DMS79 (cell line): ENCODE results near the gene LMBRD2.

ENCODE experiments used
- DNase-seq: peaks from one replicate; lab custom pipeline; 2025; lab: John Stamatoyannopoulos, UW

The LMBRD2 gene

GRCh38 chr5:36105819-36106218, 45.9 kb downstream of the LMBRD2 start:
- no peak for DNase-seq

GRCh38 chr5:36099748-36100147, 51.9 kb downstream of the LMBRD2 start:
- no peak for DNase-seq

GRCh38 chr5:36096486-36096885, 55.2 kb downstream of the LMBRD2 start:
- no peak for DNase-seq

- no peak for DNase-seq
These were observed 61.7 kb downstream of the LMBRD2 start for GRCh38 chr5:36089989-36090388.

- no peak for DNase-seq
These were observed 72.4 kb downstream of the LMBRD2 start for GRCh38 chr5:36079200-36079781.

- no peak for DNase-seq
These were observed 73.3 kb downstream of the LMBRD2 start for GRCh38 chr5:36078430-36078829.

GRCh38 chr5:36073595-36074216, 78.0 kb downstream of the LMBRD2 start:
- DNase-seq: no peak

- no peak for DNase-seq
These were observed 80.8 kb downstream of the LMBRD2 start for GRCh38 chr5:36070687-36071571.

- no peak for DNase-seq
These were observed 82.9 kb downstream of the LMBRD2 start for GRCh38 chr5:36068751-36069281.

GRCh38 chr5:36066540-36067210, 85.0 kb downstream of the LMBRD2 start, which contains the start of gene UGT3A2:
UGT3A2 (minus strand) TSS chr5:36066882; CDS start chr5:36066789, 93 bp downstream.
- DNase-seq: no peak

- no peak for DNase-seq
These were observed 85.6 kb downstream of the LMBRD2 start for GRCh38 chr5:36066001-36066539.

GRCh38 chr5:36060420-36060887, 91.2 kb downstream of the LMBRD2 start:
- no peak for DNase-seq

GRCh38 chr5:36059571-36060419, 91.9 kb downstream of the LMBRD2 start:
- no peak for DNase-seq

- no peak for DNase-seq
These were observed 92.9 kb downstream of the LMBRD2 start for GRCh38 chr5:36058776-36059175.

GRCh38 chr5:36057386-36057785, 94.3 kb downstream of the LMBRD2 start:
- no peak for DNase-seq

- DNase-seq: no peak
These were observed 95.3 kb downstream of the LMBRD2 start for GRCh38 chr5:36056422-36056821.

GRCh38 chr5:36055984-36056383, 95.7 kb downstream of the LMBRD2 start:
- no peak for DNase-seq

- peak; percentile 77 for DNase-seq
These were observed 97.0 kb downstream of the LMBRD2 start for GRCh38 chr5:36054647-36055046.

- no peak for DNase-seq
These were observed 99.1 kb downstream of the LMBRD2 start for GRCh38 chr5:36052538-36052937.

- no peak for DNase-seq
These were observed 101.7 kb downstream of the LMBRD2 start for GRCh38 chr5:36049949-36050348.
